Mesothelial cell of epicardium (in vitro differentiated cells): ENCODE measurements around the gene TTC24. TPM values are rescaled to one million over a fixed set of nuclear protein-coding genes. Genes with fewer than 3 reads are reported as not detected.
A peak's percentile ranks its signal among the peaks of the same experiment; 100 is the strongest.

Experiments
- DNase-seq, 2 experiments: peaks; one replicate each; pipeline ENCODE4 v3.0.0; 2021; ENCODE audit warnings: low spot score in 2 of 2; ENCODE audit not compliant: unreplicated experiment in 2 of 2
- H3K27ac Mint-ChIP-seq: 2 replicates; pipeline ENCODE4 v1.8.0; 2021; ENCODE audit warnings: mixed read lengths
- H3K27me3 Mint-ChIP-seq: 2 replicates; pipeline ENCODE4 v1.8.0; 2021; ENCODE audit warnings: low read depth, mixed read lengths
- H3K36me3 Mint-ChIP-seq: 2 replicates; pipeline ENCODE4 v1.8.0; 2021; ENCODE audit warnings: mixed read lengths
- H3K4me1 Mint-ChIP-seq: 2 replicates; pipeline ENCODE4 v1.8.0; 2021; ENCODE audit warnings: mixed read lengths
- H3K4me3 Mint-ChIP-seq: 2 replicates; pipeline ENCODE4 v1.8.0; 2021; ENCODE audit warnings: mild to moderate bottlenecking, moderate library complexity, mixed read lengths
- H3K9me3 Mint-ChIP-seq: 2 replicates; pipeline ENCODE4 v1.8.0; 2021; ENCODE audit warnings: mixed read lengths
- CTCF ChIP-seq: fragments of 200-600 bp; sonication (generic); IDR thresholded peaks from one replicate; pipeline ENCODE4 v1.5.0; 2021; ENCODE audit warnings: antibody characterized with exemption; ENCODE audit not compliant: unreplicated experiment
- total RNA-seq: library from RNA; stranded (reverse); gene quantifications from 3 replicates; pipeline ENCODE4 v1.2.1, GENCODE V29; 2021

Gene TTC24
- total RNA-seq, 1 donor from 2014 or later, result not detected

- Mint-ChIP-seq H3K27me3 (peaks cover 89% of the 10 kb centered on the region), H3K27ac (no peak overlapping the region), H3K4me1 (peaks cover 8% of the 10 kb centered on the region), H3K9me3 (no peaks in the 10 kb centered on the region), H3K36me3 (no peaks in the 10 kb centered on the region), H3K4me3 (peak overlapping the region; percentile 55)
- TF ChIP-seq CTCF, result no peak
- DNase-seq, result peak in 1 of 2 experiments; percentile 65
Observed at GRCh38 chr1:156623946-156624813, 44.7 kb downstream of the TTC24 start.

- peaks cover 8% of the 10 kb centered on the region for H3K4me1 Mint-ChIP-seq
- H3K27me3 Mint-ChIP-seq, result peaks cover 89% of the 10 kb centered on the region
- H3K36me3 Mint-ChIP-seq, result no peaks in the 10 kb centered on the region
- no peak overlapping the region for H3K27ac Mint-ChIP-seq
- H3K4me3 Mint-ChIP-seq, result peak overlapping the region; percentile 20
- no peak for TF ChIP-seq CTCF
- no peak for DNase-seq
- H3K9me3 Mint-ChIP-seq, result no peaks in the 10 kb centered on the region
Observed at GRCh38 chr1:156624814-156625435, 45.4 kb downstream of the TTC24 start.

- Mint-ChIP-seq H3K9me3 (no peaks in the 10 kb centered on the region), H3K4me3 (peak overlapping the region; percentile 59), H3K36me3 (no peaks in the 10 kb centered on the region), H3K27me3 (peaks cover 87% of the 10 kb centered on the region), H3K4me1 (peaks cover 8% of the 10 kb centered on the region), H3K27ac (no peak overlapping the region)
- DNase-seq, result peak in 1 of 2 experiments; percentile 70
- TF ChIP-seq CTCF, result peak; percentile 79
Observed at GRCh38 chr1:156625436-156626078, 46.0 kb downstream of the TTC24 start.

- H3K27ac Mint-ChIP-seq, result no peak overlapping the region
- H3K9me3 Mint-ChIP-seq, result no peaks in the 10 kb centered on the region
- H3K4me1 Mint-ChIP-seq, result peaks cover 8% of the 10 kb centered on the region
- peak; percentile 4 for TF ChIP-seq CTCF
- DNase-seq, result no peak
- H3K36me3 Mint-ChIP-seq, result no peaks in the 10 kb centered on the region
- H3K4me3 Mint-ChIP-seq, result no peak overlapping the region
- H3K27me3 Mint-ChIP-seq, result peaks cover 88% of the 10 kb centered on the region
Observed at GRCh38 chr1:156626079-156626438, 46.5 kb downstream of the TTC24 start.

GRCh38 chr1:156627313-156627880 is 47.9 kb downstream of the TTC24 start:
- H3K27me3 Mint-ChIP-seq, result peaks cover 89% of the 10 kb centered on the region
- H3K4me1 Mint-ChIP-seq, result peaks cover 8% of the 10 kb centered on the region
- H3K4me3 Mint-ChIP-seq, result no peak overlapping the region
- H3K27ac Mint-ChIP-seq, result no peak overlapping the region
- no peaks in the 10 kb centered on the region for H3K36me3 Mint-ChIP-seq
- H3K9me3 Mint-ChIP-seq, result no peaks in the 10 kb centered on the region
- peak; percentile 70 for TF ChIP-seq CTCF
- no peak for DNase-seq
